Erythroblast (primary cell): ENCODE measurements around the gene AKAP6.

ENCODE experiments used
- GATA1 ChIP-seq: IDR thresholded peaks from 2 replicates; pipeline ENCODE4 v1.6.1; 2011; ENCODE audit warnings: low read depth, mild to moderate bottlenecking, control low read depth, low read length, moderate library complexity
- POLR2A ChIP-seq: IDR thresholded peaks from 2 replicates; pipeline ENCODE4 v1.6.1; 2011; ENCODE audit warnings: mild to moderate bottlenecking, low read length

- TF ChIP-seq POLR2A (no peak), GATA1 (no peak)
Measured at GRCh38 chr14:32361674-32362073, 32.6 kb downstream of the AKAP6 start.
